Activated CD4-positive, CD25-positive, alpha-beta regulatory T cell treated with anti-CD3 and anti-CD28 coated beads, Interleukin-2, amount 50 U/mL, for 72 hours (primary cell): Measurements from ENCODE around the gene PLCD1.

Experiments used
- DNase-seq: peaks from one replicate; pipeline ENCODE4 v3.0.0; 2021

The PLCD1 gene

DNA sequence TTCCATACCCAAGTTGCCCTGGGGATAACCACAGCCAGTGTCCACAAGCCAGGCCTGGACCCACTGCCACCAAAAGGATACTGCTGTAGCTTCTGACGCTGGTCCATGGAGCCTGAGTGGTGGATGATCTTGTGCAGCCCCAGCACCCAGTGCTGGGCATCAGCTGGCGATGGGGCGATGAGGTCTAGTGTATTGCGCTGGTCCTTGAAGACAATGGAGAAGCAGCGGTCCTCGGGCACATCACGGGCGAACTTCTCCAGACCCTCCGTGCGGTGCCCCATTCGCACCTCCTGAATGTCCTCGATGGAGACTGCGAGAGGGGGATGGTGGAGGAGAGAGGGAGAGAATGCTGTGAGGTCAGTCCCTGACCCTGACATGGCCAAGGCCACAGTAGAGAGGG, 13.0 kb downstream of the PLCD1 start:
- DNase-seq: no peak

- DNase-seq: no peak
Measured at GRCh38 chr3:38015984-38016383, 13.5 kb downstream of the PLCD1 start.

- DNase-seq: no peak
Measured at GRCh38 chr3:38015485-38015884, 14.0 kb downstream of the PLCD1 start.

DNA sequence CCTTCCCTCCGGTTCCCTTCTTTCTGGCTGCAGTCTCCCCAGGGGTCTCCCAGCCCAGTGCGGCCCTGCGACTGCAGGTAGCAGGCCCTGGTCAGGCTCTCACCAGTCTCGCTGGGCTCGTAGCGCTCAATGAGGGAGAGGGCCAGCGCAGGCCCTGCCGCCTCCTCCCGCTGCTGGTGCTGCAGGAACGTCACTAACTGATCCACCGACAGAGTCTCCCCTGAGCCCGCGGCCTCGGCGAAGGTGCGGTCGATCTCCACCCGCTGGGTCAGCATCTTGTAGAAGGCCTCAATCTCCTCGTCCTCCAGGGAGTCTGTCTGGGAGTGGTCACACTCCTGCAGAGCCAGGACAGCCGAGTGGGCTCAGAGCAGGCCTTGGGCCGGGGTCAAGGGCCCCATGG, 18.3 kb downstream of the PLCD1 start:
- DNase-seq: no peak

DNA sequence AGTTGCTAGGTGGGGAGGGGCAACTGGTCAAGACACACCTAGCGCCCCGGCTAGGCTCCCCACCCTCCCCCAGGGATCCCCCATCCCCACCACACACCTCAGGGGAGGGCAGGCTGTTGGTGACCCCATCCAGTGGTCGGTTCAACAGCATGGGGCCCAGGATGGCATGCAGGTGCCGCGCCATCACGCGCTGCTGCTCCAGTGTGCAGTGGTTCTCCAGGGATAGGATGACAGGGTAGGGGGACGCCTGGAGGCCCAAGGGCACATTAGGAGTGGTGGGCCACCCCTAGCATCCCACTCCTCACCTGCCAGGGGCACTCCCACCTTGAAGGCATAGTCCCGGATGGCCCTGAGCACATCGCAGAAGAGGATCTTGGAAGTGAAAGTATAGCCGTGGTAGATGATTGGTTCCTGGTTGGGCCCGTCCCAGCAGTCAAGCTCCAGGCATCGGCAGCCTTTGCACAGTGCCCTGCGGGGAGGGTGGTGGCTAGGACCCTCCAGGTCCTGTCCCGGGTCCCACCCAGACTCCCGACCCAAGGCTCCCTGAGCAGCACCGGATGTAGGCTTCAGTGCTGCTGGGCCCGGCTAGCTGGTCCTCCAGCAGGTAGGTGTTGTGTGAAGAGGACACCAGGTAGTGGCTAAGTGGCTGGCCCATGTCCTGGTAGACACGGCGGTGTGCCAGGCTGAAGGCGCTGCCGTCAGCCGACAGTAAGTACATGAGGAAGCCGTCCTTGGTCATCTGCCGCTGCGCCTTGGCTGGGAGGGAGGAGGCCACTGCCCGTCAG, 19.4 kb downstream of the PLCD1 start:
- no peak for DNase-seq

DNA sequence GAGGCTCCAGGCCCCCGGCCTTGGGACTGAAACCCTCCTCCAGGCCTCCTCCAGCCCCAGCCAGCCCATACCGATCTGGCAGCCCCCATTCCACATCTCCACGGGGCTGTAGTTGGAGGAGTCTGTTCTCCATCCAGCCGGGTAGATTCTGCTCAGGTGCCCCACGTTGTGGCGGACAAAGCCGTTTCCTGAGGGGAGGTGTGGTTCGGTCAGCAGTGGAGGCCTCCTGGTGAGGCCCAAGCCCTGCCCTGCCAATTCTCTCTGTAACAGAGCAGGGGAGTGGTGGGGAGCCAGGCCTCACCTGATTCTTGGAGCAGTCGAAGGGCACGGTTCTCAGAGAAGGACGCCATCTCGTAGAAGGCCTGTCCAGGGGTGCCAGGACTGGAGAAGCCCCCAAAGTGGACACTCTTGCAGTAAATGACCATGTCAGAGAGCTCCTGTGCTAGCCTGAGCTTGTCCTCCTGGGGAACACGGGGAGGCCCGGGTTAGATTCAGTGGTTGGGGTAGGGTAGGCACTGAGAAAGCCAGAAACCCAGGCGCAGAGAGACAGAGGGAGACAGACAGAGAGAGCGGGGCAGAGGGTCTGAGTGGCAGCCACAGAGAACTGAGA, 20.4 kb downstream of the PLCD1 start:
- DNase-seq: no peak

GRCh38 chr3:38008191-38008701, 21.2 kb downstream of the PLCD1 start:
- DNase-seq: no peak

DNA sequence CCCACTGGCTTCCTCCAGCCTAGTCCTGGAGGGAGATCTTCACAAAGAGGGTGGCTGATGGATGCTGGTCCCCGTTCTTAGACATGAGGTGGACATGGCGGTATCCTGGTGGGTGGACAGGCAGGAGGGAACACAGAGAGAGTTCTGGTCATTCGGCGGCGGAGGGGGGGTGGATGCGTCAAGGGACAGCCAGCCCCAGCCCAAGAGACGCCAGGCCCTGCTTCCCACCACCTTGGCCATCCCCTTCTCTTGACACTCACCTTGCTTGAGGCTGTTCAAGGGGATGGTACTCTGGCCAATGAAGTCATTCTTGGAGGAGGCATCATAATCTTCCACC, 21.7 kb downstream of the PLCD1 start:
- no peak for DNase-seq

DNA sequence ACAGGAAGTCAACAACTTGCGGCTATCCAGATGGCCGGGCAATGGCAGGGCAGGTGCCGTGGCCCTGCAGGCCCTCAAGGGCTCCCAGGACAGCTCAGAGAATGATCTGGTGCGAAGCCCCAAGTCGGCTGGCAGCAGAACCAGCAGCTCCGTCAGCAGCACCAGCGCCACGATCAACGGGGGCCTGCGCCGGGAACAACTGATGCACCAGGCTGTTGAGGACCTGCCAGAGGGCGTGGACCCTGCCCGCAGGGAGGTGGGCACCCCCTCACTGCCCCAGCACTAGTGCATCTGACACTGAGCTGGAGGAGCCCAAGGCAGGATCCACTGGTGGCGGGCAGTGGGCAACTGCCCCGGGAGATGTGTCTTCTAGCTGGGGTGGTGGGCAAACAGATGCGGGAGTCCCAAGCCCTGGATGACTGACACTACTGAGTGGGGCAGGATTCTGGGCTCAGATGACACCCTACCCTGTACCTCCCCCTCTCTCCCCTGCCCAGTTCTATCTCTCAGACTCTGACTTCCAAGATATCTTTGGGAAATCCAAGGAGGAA, 22.9 kb downstream of the PLCD1 start:
- no peak for DNase-seq

GRCh38 chr3:38006031-38006430, 23.4 kb downstream of the PLCD1 start:
- DNase-seq: no peak

GRCh38 chr3:38005076-38006020, 24.1 kb downstream of the PLCD1 start:
- no peak for DNase-seq

DNA sequence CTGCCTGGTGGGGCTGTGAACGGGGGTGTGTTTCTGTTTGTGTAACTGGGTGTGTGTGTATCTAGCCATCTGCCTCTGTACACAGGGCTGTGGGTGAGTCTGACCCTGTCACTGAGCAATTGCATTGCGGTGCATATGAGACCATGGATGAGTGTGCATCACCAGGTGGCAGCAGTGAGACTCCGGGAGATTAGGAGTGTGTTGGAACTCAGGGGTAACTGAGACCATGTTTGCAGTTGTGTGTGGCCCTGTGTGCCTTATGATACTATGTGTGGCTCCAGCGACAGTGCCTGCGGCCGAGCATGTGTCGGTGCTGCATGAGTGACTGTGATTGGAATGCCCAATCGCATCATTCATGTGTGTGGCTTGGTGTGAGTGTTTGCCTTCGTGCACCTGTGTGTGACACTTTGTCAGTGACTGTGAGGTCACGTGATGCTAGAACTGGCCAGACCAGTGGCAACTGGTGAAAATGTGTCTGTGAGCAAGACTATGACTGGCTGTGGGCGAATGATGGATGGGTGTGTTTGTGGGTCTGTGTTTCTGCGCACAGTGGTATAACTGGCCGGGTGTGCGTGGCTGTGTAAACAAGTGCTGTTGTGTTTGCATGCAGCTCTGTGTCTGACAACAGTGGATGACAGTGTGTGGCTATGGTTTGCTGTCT, 24.9 kb downstream of the PLCD1 start:
- no peak for DNase-seq

GRCh38 chr3:38003817-38004414, 25.5 kb downstream of the PLCD1 start:
- DNase-seq: no peak

- DNase-seq: peak; percentile 59
Measured at GRCh38 chr3:38003371-38003816, 26.0 kb downstream of the PLCD1 start.

DNA sequence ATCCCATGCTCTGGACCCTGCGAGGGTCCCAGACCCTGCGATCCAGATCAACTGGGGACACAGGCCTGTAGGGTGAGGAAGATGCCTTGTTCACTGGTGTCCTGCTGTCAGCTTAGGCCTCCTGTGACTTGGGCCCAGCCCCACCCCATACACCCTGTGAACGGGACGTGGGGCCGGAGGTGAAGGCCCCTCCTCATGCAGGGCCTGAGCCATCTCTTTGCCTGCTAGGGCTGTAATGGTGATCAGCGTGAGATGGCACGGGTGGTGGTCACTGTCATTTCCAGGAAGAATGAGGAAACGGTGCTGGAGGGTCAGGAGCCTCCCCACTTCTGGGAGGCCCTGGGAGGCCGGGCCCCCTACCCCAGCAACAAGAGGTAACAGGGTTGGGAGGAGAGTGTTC, 26.5 kb downstream of the PLCD1 start:
- DNase-seq: no peak

DNA sequence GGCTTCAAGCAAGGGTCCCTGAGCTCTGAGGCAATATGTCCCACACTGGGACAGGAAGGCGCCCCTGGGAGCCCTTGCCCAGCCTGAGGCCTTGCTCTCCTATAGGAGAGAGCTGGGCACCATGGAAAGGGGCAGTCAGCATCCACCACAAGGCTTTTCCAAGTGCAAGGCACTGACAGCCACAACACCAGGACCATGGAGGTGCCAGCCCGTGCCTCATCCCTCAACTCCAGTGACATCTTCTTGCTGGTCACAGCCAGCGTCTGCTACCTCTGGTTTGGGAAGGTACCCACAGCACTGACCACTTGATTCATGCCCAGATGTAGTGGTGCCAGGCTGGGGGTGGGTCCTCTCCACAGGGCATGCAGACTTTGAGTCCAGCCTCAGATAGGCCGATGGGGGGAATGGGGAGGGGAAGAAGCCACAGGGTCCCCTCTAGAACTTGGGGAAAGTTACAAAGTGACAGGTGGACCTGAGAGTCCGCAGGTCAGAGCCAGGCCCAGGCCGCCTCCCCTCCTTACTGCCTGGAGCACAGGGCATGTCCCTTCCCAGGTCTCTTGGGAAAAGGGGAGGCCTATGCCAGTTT, 27.1 kb downstream of the PLCD1 start:
- DNase-seq: peak; percentile 24

- peak; percentile 27 for DNase-seq
Measured at GRCh38 chr3:38001456-38002081, 27.9 kb downstream of the PLCD1 start.

GRCh38 chr3:38000965-38001455, 28.4 kb downstream of the PLCD1 start:
- DNase-seq: peak; percentile 17

DNA sequence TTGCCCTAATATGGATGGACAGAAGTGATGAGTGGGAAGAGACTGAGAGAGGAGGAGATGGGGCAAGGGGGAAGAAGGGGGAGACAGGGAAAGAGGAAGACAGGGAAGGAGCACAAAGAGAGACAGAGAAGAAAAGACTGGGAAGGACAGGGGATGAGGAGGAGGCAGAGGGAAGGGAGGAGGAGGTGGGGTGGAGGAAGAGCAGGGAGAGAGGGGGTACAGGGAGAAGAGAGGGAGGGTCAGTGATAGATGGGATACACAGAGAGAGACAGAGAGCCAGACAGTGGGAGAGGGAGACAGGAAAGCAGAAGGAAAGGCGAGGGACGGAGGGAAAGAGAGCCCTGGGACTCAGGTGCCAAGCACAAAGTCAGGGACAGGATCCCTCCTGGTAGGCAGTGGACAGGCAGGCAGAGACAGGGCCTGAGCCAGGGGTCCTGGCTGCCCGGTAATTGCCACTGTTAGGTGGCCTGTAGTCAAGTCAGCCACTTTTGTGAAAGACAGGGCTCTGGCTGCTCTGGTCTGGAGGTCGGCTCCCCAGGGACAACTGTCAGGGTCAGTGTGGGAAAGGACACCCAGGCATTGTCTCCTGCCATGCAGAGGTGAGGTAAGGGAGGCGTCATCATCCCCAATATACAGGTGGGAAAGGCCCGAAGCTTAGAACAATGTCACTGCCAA, 29.1 kb downstream of the PLCD1 start:
- DNase-seq: peak; percentile 29

DNA sequence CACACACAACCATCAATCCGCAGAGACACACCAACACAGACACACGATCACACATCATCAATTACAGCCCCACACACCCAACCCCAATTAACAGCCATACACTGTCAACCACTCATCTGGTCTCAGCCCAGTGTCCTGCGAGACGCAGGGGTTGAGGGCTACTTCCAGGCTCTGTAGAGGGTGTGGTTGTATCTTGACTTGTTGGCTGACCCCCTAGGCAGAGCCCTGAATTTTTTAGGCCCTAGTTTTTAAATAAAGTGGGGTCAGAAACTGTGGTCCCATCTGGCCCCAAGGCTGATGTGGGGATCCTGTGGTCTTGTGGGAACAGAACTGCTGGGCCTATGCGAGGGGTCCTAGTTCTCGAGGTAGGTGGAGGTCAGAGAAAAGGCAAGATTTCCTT, 29.6 kb downstream of the PLCD1 start:
- peak; percentile 25 for DNase-seq
